ENCODE data around the gene CPLX3. TPM values are rescaled to one million over a fixed set of nuclear protein-coding genes. Genes with fewer than 3 reads are reported as not detected.

The CPLX3 gene
- total RNA-seq, 2 experiments from 2014 or later = 0.11 TPM; not detected in 1

GRCh38 chr15:74863239-74864056, 37.0 kb downstream of the CPLX3 start:
- ATAC-seq = peak; percentile 81
- Mint-ChIP-seq H3K27me3 (no peaks in the 10 kb centered on the region), H3K36me3 (ENCODE audit: low read depth) (peaks cover 28% of the 10 kb centered on the region), H3K9me3 (no peaks in the 10 kb centered on the region), H3K27ac (peak overlapping the region; percentile 72), H3K4me1 (ENCODE audit: low read depth) (peaks cover 52% of the 10 kb centered on the region), H3K4me3 (no peak overlapping the region)
- DNase-seq = peak; percentile 56
- intact Hi-C loops (cut with micrococcal nuclease) = no loop called here
- ChIA-PET POLR2A (no interaction called here), CTCF (interaction anchor here (1.0 to 1.8 kb wide), 3 partner anchors 38 to 232 kb away, joined by 3 to 7 read pairs (median 6); no protein-coding TSS in a partner anchor)
- TF ChIP-seq CTCF (IDR thresholded peaks at IDR 0.05) = no peak

- ChIA-PET POLR2A (no interaction called here), CTCF (interaction anchor here (1.0 to 1.8 kb wide), 2 partner anchors 37 to 233 kb away, joined by 3 to 7 read pairs; no protein-coding TSS in a partner anchor)
- H3K27me3 Mint-ChIP-seq = no peaks in the 10 kb centered on the region
- no peak overlapping the region for H3K4me3 Mint-ChIP-seq
- peaks cover 29% of the 10 kb centered on the region for H3K36me3 Mint-ChIP-seq (ENCODE audit: low read depth)
- peaks cover 48% of the 10 kb centered on the region for H3K4me1 Mint-ChIP-seq (ENCODE audit: low read depth)
- no peak for DNase-seq
- peak overlapping the region; percentile 8 for H3K27ac Mint-ChIP-seq
- TF ChIP-seq CTCF (IDR thresholded peaks at IDR 0.05) = no peak
- no peaks in the 10 kb centered on the region for H3K9me3 Mint-ChIP-seq
- intact Hi-C loops (cut with micrococcal nuclease) = no loop called here
- ATAC-seq = no peak
Measured at GRCh38 chr15:74864296-74864695, 37.9 kb downstream of the CPLX3 start.

GRCh38 chr15:74865316-74865715, 38.9 kb downstream of the CPLX3 start:
- CTCF ChIA-PET = no interaction called here
- POLR2A ChIA-PET = interaction anchor here (0.7 kb wide), 1 partner anchor 23 kb away, joined by 4 read pairs; no protein-coding TSS in a partner anchor
- no peak for TF ChIP-seq CTCF (IDR thresholded peaks at IDR 0.05)
- ATAC-seq (no peak), DNase-seq (no peak)
- Mint-ChIP-seq H3K4me1 (ENCODE audit: low read depth) (peaks cover 52% of the 10 kb centered on the region), H3K27me3 (no peaks in the 10 kb centered on the region), H3K4me3 (no peak overlapping the region), H3K9me3 (no peaks in the 10 kb centered on the region), H3K36me3 (ENCODE audit: low read depth) (peaks cover 31% of the 10 kb centered on the region), H3K27ac (peak overlapping the region; percentile 64)
- intact Hi-C loops (cut with micrococcal nuclease) = no loop called here

- H3K4me3 Mint-ChIP-seq = no peak overlapping the region
- ChIA-PET POLR2A (no interaction called here), CTCF (no interaction called here)
- TF ChIP-seq CTCF (IDR thresholded peaks at IDR 0.05) = no peak
- ATAC-seq (no peak), DNase-seq (no peak)
- H3K27me3 Mint-ChIP-seq = no peaks in the 10 kb centered on the region
- intact Hi-C loops (cut with micrococcal nuclease) = no loop called here
- H3K27ac Mint-ChIP-seq = peak overlapping the region; percentile 6
- no peaks in the 10 kb centered on the region for H3K9me3 Mint-ChIP-seq
- H3K36me3 Mint-ChIP-seq (ENCODE audit: low read depth) = peaks cover 36% of the 10 kb centered on the region
- H3K4me1 Mint-ChIP-seq (ENCODE audit: low read depth) = peaks cover 60% of the 10 kb centered on the region
Measured at GRCh38 chr15:74866090-74866489, 39.7 kb downstream of the CPLX3 start.

GRCh38 chr15:74867466-74868038, 41.1 kb downstream of the CPLX3 start:
- H3K4me3 Mint-ChIP-seq = no peak overlapping the region
- ChIA-PET POLR2A (interaction anchor here (1.1 to 1.4 kb wide), 3 partner anchors 14 to 64 kb away, joined by 3 to 6 read pairs (median 4); partner anchors contain the start of gene ULK3), CTCF (interaction anchor here (4.9 kb wide), 1 partner anchor 34 kb away, joined by 37 read pairs; no protein-coding TSS in a partner anchor)
- DNase-seq (no peak), ATAC-seq (no peak)
- H3K27ac Mint-ChIP-seq = peak overlapping the region; percentile 44
- peaks cover 67% of the 10 kb centered on the region for H3K4me1 Mint-ChIP-seq (ENCODE audit: low read depth)
- H3K36me3 Mint-ChIP-seq (ENCODE audit: low read depth) = peaks cover 37% of the 10 kb centered on the region
- intact Hi-C loops (cut with micrococcal nuclease) = no loop called here
- no peak for TF ChIP-seq CTCF (IDR thresholded peaks at IDR 0.05)
- no peaks in the 10 kb centered on the region for H3K27me3 Mint-ChIP-seq
- H3K9me3 Mint-ChIP-seq = no peaks in the 10 kb centered on the region
